Peyer's patch (tissue), 4 donors: ENCODE results near the gene MAP1LC3B2. TPM values are rescaled to one million over a fixed set of nuclear protein-coding genes. Genes with fewer than 3 reads are reported as not detected.

Source experiments
- DNase-seq, 3 donors: peaks; one replicate each; pipeline ENCODE4 v3.0.0-alpha.2; 2017 to 2019
- H3K27ac ChIP-seq, 4 donors: fragments of 200-600 bp; sonication (generic); one replicate each; pipeline ENCODE4 v1.5.1; 2016 to 2019
- H3K27me3 ChIP-seq, 2 donors: fragments of 200-600 bp; sonication (generic); one replicate each; pipeline ENCODE4 v1.5.1; 2019
- H3K36me3 ChIP-seq, 3 donors: fragments of 200-600 bp; sonication (generic); one replicate each; pipeline ENCODE4 v1.5.1; 2016 to 2019
- H3K4me1 ChIP-seq, 4 donors: fragments of 200-600 bp; sonication (generic); one replicate each; pipeline ENCODE4 v1.5.1; 2016 to 2019
- H3K4me3 ChIP-seq, 4 donors: fragments of 200-600 bp; sonication (generic); 1 replicate in 3 of 4; 2 replicates in 1 of 4; pipeline ENCODE4 v1.5.1; 2016 to 2019; ENCODE audit warnings: mild to moderate bottlenecking in 1 of 4
- H3K9me3 ChIP-seq, 4 donors: fragments of 200-600 bp; sonication (generic); one replicate each; pipeline ENCODE4 v1.5.1; 2016 to 2019; ENCODE audit warnings: mild to moderate bottlenecking in 1 of 4
- POLR2A ChIP-seq, 2 donors: fragments of 450-650 bp; IDR thresholded peaks; one replicate each; pipeline ENCODE4 v1.5.1; 2017; ENCODE audit warnings: antibody characterized with exemption in 2 of 2, mild to moderate bottlenecking in 2 of 2, moderate library complexity in 2 of 2
- total RNA-seq, 4 donors: library from RNA; depleted of rRNA; stranded (reverse); fragments of >200 nt; gene quantifications; one replicate each; pipeline ENCODE4 v1.1.0, GENCODE V29; 2016
- TF ChIP-seq, protein P1 (sequence below), 6 experiments: fragments of 450-650 bp in 4 of 6; fragments of 200-600 bp in 2 of 6; sonication (generic) in 1 of 6; IDR thresholded peaks; one replicate each; pipeline ENCODE4 v1.5.1; 2017 to 2019; ENCODE audit warnings: antibody characterized with exemption in 6 of 6, mild to moderate bottlenecking in 3 of 6, moderate library complexity in 1 of 6

The MAP1LC3B2 gene
- total RNA-seq, 4 donors from 2014 or later, result 1.9 TPM; not detected in 3

DNA sequence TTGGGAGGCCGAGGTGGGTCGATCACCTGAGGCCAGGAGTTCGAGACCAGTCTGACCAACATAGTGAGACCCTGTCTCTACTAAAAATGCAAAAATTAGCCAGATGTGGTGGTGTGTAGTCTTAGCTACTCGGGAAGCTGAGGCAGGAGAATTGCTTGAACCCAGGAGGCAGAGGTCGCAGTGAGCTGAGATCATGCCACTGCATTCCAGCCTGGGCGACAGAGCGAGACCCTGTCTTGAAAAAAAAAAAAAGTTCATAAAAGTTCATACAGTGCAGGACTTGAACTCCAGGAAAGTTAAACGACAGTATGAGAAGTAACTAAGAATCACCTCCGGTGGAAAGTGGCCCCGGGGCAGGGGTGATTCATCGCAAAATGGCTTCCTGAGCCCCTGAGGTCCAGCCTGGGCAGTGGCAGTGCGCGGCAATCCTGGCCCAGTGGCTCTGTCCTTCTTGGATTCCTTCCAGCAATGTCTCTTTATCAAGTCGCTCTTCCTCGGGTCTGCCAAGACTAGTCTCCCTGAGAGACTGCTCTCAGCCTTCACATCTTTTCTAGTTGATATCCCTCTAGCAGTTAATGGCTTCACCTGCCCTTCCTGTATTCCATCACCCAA lies 16.7 kb upstream of the MAP1LC3B2 start:
- Histone ChIP-seq H3K4me1 (peaks cover 0 to 12% (median 0%) of the 10 kb centered on the region in 4 donors), H3K9me3 (no peaks in the 10 kb centered on the region), H3K27me3 (no peaks in the 10 kb centered on the region), H3K36me3 (no peaks in the 10 kb centered on the region), H3K27ac (no peak overlapping the region), H3K4me3 (no peak overlapping the region)
- DNase-seq, result no peak
- TF ChIP-seq, protein P1, sequence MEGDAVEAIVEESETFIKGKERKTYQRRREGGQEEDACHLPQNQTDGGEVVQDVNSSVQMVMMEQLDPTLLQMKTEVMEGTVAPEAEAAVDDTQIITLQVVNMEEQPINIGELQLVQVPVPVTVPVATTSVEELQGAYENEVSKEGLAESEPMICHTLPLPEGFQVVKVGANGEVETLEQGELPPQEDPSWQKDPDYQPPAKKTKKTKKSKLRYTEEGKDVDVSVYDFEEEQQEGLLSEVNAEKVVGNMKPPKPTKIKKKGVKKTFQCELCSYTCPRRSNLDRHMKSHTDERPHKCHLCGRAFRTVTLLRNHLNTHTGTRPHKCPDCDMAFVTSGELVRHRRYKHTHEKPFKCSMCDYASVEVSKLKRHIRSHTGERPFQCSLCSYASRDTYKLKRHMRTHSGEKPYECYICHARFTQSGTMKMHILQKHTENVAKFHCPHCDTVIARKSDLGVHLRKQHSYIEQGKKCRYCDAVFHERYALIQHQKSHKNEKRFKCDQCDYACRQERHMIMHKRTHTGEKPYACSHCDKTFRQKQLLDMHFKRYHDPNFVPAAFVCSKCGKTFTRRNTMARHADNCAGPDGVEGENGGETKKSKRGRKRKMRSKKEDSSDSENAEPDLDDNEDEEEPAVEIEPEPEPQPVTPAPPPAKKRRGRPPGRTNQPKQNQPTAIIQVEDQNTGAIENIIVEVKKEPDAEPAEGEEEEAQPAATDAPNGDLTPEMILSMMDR (IDR thresholded peaks at IDR 0.05), result no peak
- TF ChIP-seq POLR2A (IDR thresholded peaks at IDR 0.05), result no peak

DNA sequence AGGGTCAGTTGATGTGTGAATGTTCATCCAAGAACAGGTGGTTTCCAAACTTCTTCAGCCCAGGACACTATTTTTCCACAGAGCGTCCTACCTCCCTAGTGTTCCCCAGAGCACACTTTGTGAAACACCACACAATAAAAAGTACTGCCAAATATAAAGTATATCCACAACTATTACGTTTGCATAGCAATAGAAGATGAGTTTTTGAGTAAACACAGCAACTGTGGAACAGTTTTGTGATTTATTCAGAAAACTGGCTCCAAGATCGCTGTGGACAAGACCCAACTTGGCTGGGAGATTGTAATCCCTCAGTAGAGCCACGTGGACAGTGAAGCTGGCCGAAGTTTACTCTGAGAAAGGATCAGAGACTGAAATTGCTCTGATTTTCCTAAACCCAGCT lies 14.5 kb upstream of the MAP1LC3B2 start:
- DNase-seq, result no peak
- H3K27ac ChIP-seq, result peak overlapping the region in 2 of 4 donors; percentile 35 to 37
- no peaks in the 10 kb centered on the region for H3K36me3 ChIP-seq
- no peak overlapping the region for H3K4me3 ChIP-seq
- H3K9me3 ChIP-seq, result no peaks in the 10 kb centered on the region
- TF ChIP-seq, protein P1 (IDR thresholded peaks at IDR 0.05), result no peak
- TF ChIP-seq POLR2A (IDR thresholded peaks at IDR 0.05), result no peak
- peaks cover 0 to 18% (median 2%) of the 10 kb centered on the region in 4 donors for H3K4me1 ChIP-seq
- no peaks in the 10 kb centered on the region for H3K27me3 ChIP-seq

DNA sequence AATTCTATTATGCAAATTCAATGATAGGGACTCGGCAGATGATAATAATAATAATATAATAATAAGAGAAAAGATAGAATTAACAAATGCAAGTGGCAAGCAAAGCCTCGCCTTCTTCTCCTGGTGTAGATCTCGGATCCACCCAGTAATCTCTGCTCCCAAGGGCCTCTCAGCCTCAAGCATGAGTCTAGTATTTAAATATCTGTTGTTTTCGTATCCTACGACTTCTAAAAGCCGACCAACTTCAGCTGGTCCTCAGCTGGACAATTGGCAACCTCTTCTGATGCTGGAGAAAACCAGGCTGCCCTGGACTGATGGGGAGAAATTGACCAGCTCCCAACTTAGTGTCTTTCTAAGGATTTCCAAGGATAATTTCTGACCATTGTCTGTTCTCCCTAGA lies 14.0 kb upstream of the MAP1LC3B2 start:
- H3K9me3 ChIP-seq, result no peaks in the 10 kb centered on the region
- no peaks in the 10 kb centered on the region for H3K36me3 ChIP-seq
- no peak overlapping the region for H3K4me3 ChIP-seq
- H3K27ac ChIP-seq, result no peak overlapping the region
- H3K27me3 ChIP-seq, result no peaks in the 10 kb centered on the region
- TF ChIP-seq, protein P1 (IDR thresholded peaks at IDR 0.05), result no peak
- TF ChIP-seq POLR2A (IDR thresholded peaks at IDR 0.05), result no peak
- peaks cover 0 to 13% (median 2%) of the 10 kb centered on the region in 4 donors for H3K4me1 ChIP-seq
- DNase-seq, result no peak

DNA sequence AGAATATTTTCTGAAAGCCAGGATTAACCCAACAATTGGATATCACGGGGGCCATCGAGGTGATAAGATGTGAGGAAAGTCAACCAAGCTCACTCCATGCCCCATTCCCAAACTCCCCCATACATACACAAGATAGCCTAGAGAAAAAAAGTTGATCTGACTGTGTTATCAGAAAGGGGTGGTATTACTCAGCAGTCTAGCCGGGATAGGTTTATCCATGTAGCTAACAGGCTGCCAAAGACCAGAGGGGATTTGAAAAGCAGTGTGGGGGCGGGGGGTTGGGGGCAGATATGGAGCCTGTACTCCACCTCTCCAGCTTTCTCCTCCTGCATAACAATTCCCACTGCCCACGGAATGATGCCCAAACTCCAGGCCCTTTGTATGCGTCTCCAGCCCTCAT lies 13.2 kb upstream of the MAP1LC3B2 start:
- no peaks in the 10 kb centered on the region for H3K36me3 ChIP-seq
- H3K4me1 ChIP-seq, result peaks cover 0 to 7% (median 2%) of the 10 kb centered on the region in 4 donors
- H3K4me3 ChIP-seq, result no peak overlapping the region
- DNase-seq, result no peak
- no peaks in the 10 kb centered on the region for H3K9me3 ChIP-seq
- TF ChIP-seq POLR2A (IDR thresholded peaks at IDR 0.05), result no peak
- TF ChIP-seq, protein P1 (IDR thresholded peaks at IDR 0.05), result no peak
- no peak overlapping the region for H3K27ac ChIP-seq
- H3K27me3 ChIP-seq, result no peaks in the 10 kb centered on the region

DNA sequence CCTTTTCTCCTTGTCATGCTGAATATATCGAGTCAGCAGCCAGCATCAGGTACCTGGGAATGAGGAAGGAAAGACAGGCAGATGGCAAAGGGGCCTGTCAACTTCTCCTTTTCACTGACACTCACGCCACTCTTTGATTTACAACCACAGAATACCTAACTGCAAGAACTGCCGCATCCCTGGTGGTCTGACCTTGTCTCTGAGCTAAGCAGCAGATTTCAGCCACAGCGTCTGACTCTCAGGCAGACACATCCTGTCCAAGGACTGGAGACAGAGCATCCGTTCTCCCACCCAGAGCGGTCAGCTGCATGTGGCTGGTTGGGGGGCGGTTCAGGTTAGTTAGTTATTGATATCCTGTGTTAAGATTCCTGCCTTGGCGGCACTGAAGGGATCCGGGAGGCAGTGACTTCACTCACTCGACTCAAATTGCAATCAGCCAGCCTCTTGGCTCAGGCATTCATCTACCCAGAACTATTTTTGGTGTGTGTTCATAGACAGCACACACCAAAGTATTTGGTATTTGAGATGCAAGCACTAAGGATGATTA lies 11.2 kb upstream of the MAP1LC3B2 start:
- no peak for TF ChIP-seq POLR2A (IDR thresholded peaks at IDR 0.05)
- TF ChIP-seq, protein P1 (IDR thresholded peaks at IDR 0.05), result no peak
- Histone ChIP-seq H3K4me3 (no peak overlapping the region), H3K9me3 (no peaks in the 10 kb centered on the region), H3K4me1 (peaks cover 0 to 7% (median 2%) of the 10 kb centered on the region in 4 donors), H3K27ac (no peak overlapping the region), H3K27me3 (no peaks in the 10 kb centered on the region), H3K36me3 (no peaks in the 10 kb centered on the region)
- DNase-seq, result peak in 2 of 3 donors; percentile 62 to 63
